SU-DHL-6 (cell line): ENCODE data around the gene RBPMS2.
"Not testable (repeated sequence)": the region's sequence is repeated elsewhere in the genome, so short reads cannot be mapped to it uniquely, and the experiment has no call there.

Experiments used
- H2AFZ ChIP-seq: fragments of 200-600 bp; sonication (generic); 2 replicates; pipeline ENCODE4 v1.6.1; 2014; ENCODE audit warnings: low read depth, mild to moderate bottlenecking, moderate library complexity, mixed read lengths, antibody characterized with exemption, low read length; ENCODE audit not compliant: severe bottlenecking
- H3F3A ChIP-seq: fragments of 200-600 bp; shearing (Covaris generic); 2 replicates; pipeline ENCODE4 v1.6.0; 2016; ENCODE audit warnings: antibody characterized with exemption, mild to moderate bottlenecking; ENCODE audit not compliant: insufficient read depth
- H3K27ac ChIP-seq: fragments of 200-600 bp; sonication (generic); 2 replicates; pipeline ENCODE4 v1.5.1; 2016; ENCODE audit warnings: low read depth, mild to moderate bottlenecking, low read length, moderate library complexity, mixed read lengths
- H3K27me3 ChIP-seq: fragments of 200-600 bp; sonication (generic), shearing (Covaris generic); 2 replicates; pipeline ENCODE4 v1.6.0; 2014; ENCODE audit warnings: mild to moderate bottlenecking, low read length
- H3K36me3 ChIP-seq: fragments of 200-600 bp; sonication (generic); 2 replicates; pipeline ENCODE4 v1.6.1; 2014; ENCODE audit warnings: mild to moderate bottlenecking, low read length, mixed read lengths
- H3K4me2 ChIP-seq: fragments of 300-600, 200-600 bp; shearing (Covaris generic), sonication (generic); 2 replicates; pipeline ENCODE4 v1.6.0; 2014; ENCODE audit warnings: low read length, low read depth, mild to moderate bottlenecking; ENCODE audit not compliant: poor library complexity, severe bottlenecking
- H3K4me3 ChIP-seq: fragments of 200-600 bp; sonication (generic); 2 replicates; pipeline ENCODE4 v1.5.1; 2014; ENCODE audit warnings: antibody characterized with exemption, low read length, mild to moderate bottlenecking, mixed read lengths; ENCODE audit not compliant: insufficient read depth, poor library complexity, severe bottlenecking
- H3K79me2 ChIP-seq: fragments of 200-600 bp; sonication (generic); 2 replicates; pipeline ENCODE4 v1.6.1; 2014; ENCODE audit warnings: mild to moderate bottlenecking, low read length, moderate library complexity; ENCODE audit not compliant: insufficient read depth
- H3K9ac ChIP-seq: fragments of 200-600 bp; sonication (generic); 2 replicates; pipeline ENCODE4 v1.7.0; 2014; ENCODE audit warnings: mild to moderate bottlenecking, low read length
- H3K9me2 ChIP-seq: fragments of 200-600 bp; sonication (generic); replicated peaks from 2 replicates; pipeline ENCODE4 v1.6.1; 2014; ENCODE audit warnings: low read length; ENCODE audit not compliant: insufficient read depth
- H3K9me3 ChIP-seq: fragments of 200-600 bp; sonication (generic); 2 replicates; pipeline ENCODE4 v1.6.1; 2014; ENCODE audit warnings: low read length, mixed read lengths; ENCODE audit not compliant: insufficient read depth
- H4K20me1 ChIP-seq: fragments of 200-600 bp; sonication (generic); 2 replicates; pipeline ENCODE4 v1.6.1; 2014; ENCODE audit warnings: low read depth, mild to moderate bottlenecking, antibody characterized with exemption, low read length, moderate library complexity, mixed read lengths
- CTCF ChIP-seq: fragments of 200-600 bp; sonication (generic); IDR thresholded peaks from one replicate; pipeline ENCODE4 v1.5.1; 2017; ENCODE audit warnings: antibody characterized with exemption, mild to moderate bottlenecking, low read length, moderate library complexity; ENCODE audit not compliant: insufficient read depth, poor library complexity, severe bottlenecking
- EZH2phosphoT487 ChIP-seq: fragments of 200-600 bp; sonication (generic), shearing (Covaris generic); conservative IDR thresholded peaks from 2 replicates; pipeline ENCODE4 v1.6.1; 2018; ENCODE audit warnings: mild to moderate bottlenecking, antibody characterized with exemption, low read length, moderate library complexity, mixed read lengths

The RBPMS2 gene

GRCh38 chr15:64775551-64776401, at the start of gene RBPMS2:
RBPMS2 (minus strand) TSS chr15:64775589; CDS start chr15:64775319, 270 bp downstream.
- Histone ChIP-seq H3K9me2 (no peaks in the 10 kb centered on the region), H3K4me2 (peak within 1 kb of the TSS; percentile 51), H3K9me3 (no peaks in the 10 kb centered on the region), H3F3A (no peaks in the 10 kb centered on the region), H3K9ac (peak within 1 kb of the TSS; percentile 20; the same call in 1 of the 2 replicates), H2AFZ (peak within 1 kb of the TSS; percentile 54), H4K20me1 (no peaks in the 10 kb centered on the region), H3K27me3 (no peaks in the 10 kb centered on the region), H3K4me3 (peak within 1 kb of the TSS; percentile 47), H3K79me2 (no peaks in the 10 kb centered on the region), H3K36me3 (no peaks in the 10 kb centered on the region), H3K27ac (no peak within 1 kb of the TSS)
- TF ChIP-seq EZH2phosphoT487 (no peak), CTCF (no peak)

- peak overlapping the region; percentile 36 for H2AFZ ChIP-seq
Observed at GRCh38 chr15:64824929-64825430, 49.6 kb upstream of the RBPMS2 start.

GRCh38 chr15:64816452-64816851, 41.1 kb upstream of the RBPMS2 start:
- Histone ChIP-seq H3K27me3 (no peaks in the 10 kb centered on the region), H3K27ac (no peak overlapping the region), H4K20me1 (no peaks in the 10 kb centered on the region), H3F3A (0 out of 2 replicates have a peak, but pooled peaks cover 4% of the 10 kb centered on the region), H2AFZ (no peak overlapping the region), H3K4me3 (no peak overlapping the region), H3K9ac (no peak overlapping the region), H3K36me3 (no peaks in the 10 kb centered on the region), H3K4me2 (no peak overlapping the region), H3K79me2 (no peaks in the 10 kb centered on the region), H3K9me2 (no peaks in the 10 kb centered on the region), H3K9me3 (no peaks in the 10 kb centered on the region)
- TF ChIP-seq EZH2phosphoT487: no peak
- no peak for TF ChIP-seq CTCF

More at GRCh38 chr15:64824929-64825430, 49.6 kb upstream of the RBPMS2 start:
- Histone ChIP-seq H3K27me3 (no peaks in the 10 kb centered on the region), H3K9me2 (no peaks in the 10 kb centered on the region), H3K79me2 (peaks cover 51% of the 10 kb centered on the region), H3K4me2 (peak overlapping the region; percentile 79), H3F3A (peaks cover 13% of the 10 kb centered on the region; the same call in 1 of the 2 replicates), H3K36me3 (no peaks in the 10 kb centered on the region), H3K9ac (peak overlapping the region; percentile 96), H4K20me1 (no peaks in the 10 kb centered on the region), H3K27ac (peak overlapping the region; percentile 86), H3K4me3 (peak overlapping the region; percentile 80), H3K9me3 (no peaks in the 10 kb centered on the region)
- TF ChIP-seq CTCF: no peak
- no peak for TF ChIP-seq EZH2phosphoT487

GRCh38 chr15:64814965-64815364, 39.6 kb upstream of the RBPMS2 start:
- H3K36me3 ChIP-seq, H3K27ac ChIP-seq: not testable (repeated sequence)

GRCh38 chr15:64814283-64814682, 38.9 kb upstream of the RBPMS2 start:
- not testable (repeated sequence) for H3K27ac ChIP-seq, H2AFZ ChIP-seq, H3K4me2 ChIP-seq, H3K36me3 ChIP-seq, H4K20me1 ChIP-seq, H3K27me3 ChIP-seq, H3K4me3 ChIP-seq, H3K9me3 ChIP-seq, H3F3A ChIP-seq, H3K9me2 ChIP-seq, H3K79me2 ChIP-seq, H3K9ac ChIP-seq

More at GRCh38 chr15:64814965-64815364, 39.6 kb upstream of the RBPMS2 start:
- H3K27me3 ChIP-seq, H3K9me3 ChIP-seq, H3K79me2 ChIP-seq, H3K4me2 ChIP-seq, H3F3A ChIP-seq, H3K9me2 ChIP-seq, H2AFZ ChIP-seq, H3K9ac ChIP-seq, H4K20me1 ChIP-seq, H3K4me3 ChIP-seq: not testable (repeated sequence)
